ENCODE results near the gene WFDC2. TPM values are rescaled to one million over a fixed set of nuclear protein-coding genes. Genes with fewer than 3 reads are reported as not detected.

The WFDC2 gene
- total and polyA plus RNA-seq, 4 donors = 0.56 to 2.3 (median 1.2) TPM

DNA sequence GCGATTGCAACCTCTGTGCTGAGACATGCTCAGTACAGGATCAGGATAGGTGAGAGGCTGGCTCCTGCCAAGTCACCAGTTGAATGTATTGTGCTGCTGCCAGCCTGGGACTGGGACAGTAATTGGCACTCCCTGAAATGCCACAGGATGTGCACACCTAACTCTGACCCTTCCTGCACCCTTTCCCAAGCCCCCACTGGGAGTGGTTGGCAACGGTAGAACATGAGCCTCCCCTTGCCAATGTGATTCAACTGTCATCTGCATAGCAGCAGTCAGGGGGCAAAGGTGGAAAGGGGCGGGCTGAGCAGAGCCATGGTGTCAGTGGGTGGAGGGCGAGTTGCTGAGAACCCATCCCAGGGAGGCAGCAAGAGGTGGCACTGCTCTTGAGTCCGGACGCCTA lies 30.5 kb downstream of the WFDC2 start:
- intact Hi-C loops (cut with DNase I) = no loop called here
- no peaks in the 10 kb centered on the region for H3K9me3 ChIP-seq (ENCODE audit: control insufficient read depth, low read length)
- H3K4me1 ChIP-seq (ENCODE audit: control insufficient read depth in 1 of 2, insufficient read depth in 2 of 2, low read length in 2 of 2) = no peaks in the 10 kb centered on the region
- no peak overlapping the region for H3K27ac ChIP-seq (ENCODE audit: low read depth in 1 of 2, low read length in 2 of 2)
- no peaks in the 10 kb centered on the region for H3K27me3 ChIP-seq (ENCODE audit: control insufficient read depth in 1 of 2, insufficient read depth in 2 of 2, low read length in 1 of 2)
- WGBS, 2 donors = 70 to 73% methylated on average over 6 of the region's 6 CpGs
- no peak overlapping the region for H3K4me3 ChIP-seq (ENCODE audit: low read length in 2 of 2)
- DNase-seq = no peak
- no peak for ATAC-seq (ENCODE audit: low FRiP score)
- no peaks in the 10 kb centered on the region for H3K36me3 ChIP-seq (ENCODE audit: control insufficient read depth in 1 of 2, insufficient read depth in 2 of 2, low read length in 1 of 2)

DNA sequence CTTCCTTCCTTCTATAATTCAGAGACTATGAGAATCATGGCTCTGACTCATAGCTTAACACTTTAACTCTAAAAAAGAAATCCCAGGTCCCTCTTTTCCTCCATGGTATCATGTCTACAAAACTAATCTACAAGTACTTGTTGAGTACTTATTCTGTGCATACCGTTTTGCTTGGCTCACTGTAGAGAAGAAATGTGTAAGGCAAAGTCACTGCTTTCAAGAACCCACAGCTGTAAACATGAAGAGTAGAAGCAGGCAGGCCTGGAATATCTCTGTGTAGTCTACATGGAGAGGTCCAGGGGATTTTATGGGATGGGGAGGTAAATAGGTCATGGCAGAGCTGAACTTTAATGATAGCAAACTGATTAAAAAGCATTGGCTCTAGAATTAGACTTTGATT lies 32.0 kb downstream of the WFDC2 start:
- H3K27ac ChIP-seq (ENCODE audit: low read depth in 1 of 2, low read length in 2 of 2) = no peak overlapping the region
- 17 to 20% methylated on average over 1 of the region's 1 CpG for WGBS, 2 donors
- no peak for ATAC-seq (ENCODE audit: low FRiP score)
- no peaks in the 10 kb centered on the region for H3K4me1 ChIP-seq (ENCODE audit: control insufficient read depth in 1 of 2, insufficient read depth in 2 of 2, low read length in 2 of 2)
- intact Hi-C loops (cut with DNase I) = no loop called here
- no peak overlapping the region for H3K4me3 ChIP-seq (ENCODE audit: low read length in 2 of 2)
- no peaks in the 10 kb centered on the region for H3K36me3 ChIP-seq (ENCODE audit: control insufficient read depth in 1 of 2, insufficient read depth in 2 of 2, low read length in 1 of 2)
- no peak for DNase-seq
- no peaks in the 10 kb centered on the region for H3K27me3 ChIP-seq (ENCODE audit: control insufficient read depth in 1 of 2, insufficient read depth in 2 of 2, low read length in 1 of 2)
- H3K9me3 ChIP-seq (ENCODE audit: control insufficient read depth, low read length) = no peaks in the 10 kb centered on the region

DNA sequence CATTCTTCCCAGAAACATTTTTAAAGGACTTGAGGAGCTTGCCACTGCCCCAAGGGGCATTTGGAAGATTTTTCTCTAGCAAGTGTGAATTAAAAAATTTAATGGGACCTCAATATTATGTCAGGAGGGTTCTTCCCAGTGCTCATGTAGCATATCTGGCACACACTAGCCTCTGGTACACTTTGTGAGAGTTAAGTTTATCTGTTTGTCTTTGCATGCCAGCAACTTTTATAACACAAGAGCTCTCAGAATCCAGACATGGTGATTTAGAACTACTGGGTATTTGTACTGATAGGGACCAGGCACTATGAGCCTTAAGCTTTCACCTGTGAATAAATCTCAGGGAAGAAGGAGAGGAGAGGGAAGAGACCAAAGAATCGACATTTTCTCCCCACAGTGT lies 33.0 kb downstream of the WFDC2 start:
- H3K4me1 ChIP-seq (ENCODE audit: control insufficient read depth in 1 of 2, insufficient read depth in 2 of 2, low read length in 2 of 2) = no peaks in the 10 kb centered on the region
- H3K36me3 ChIP-seq (ENCODE audit: control insufficient read depth in 1 of 2, insufficient read depth in 2 of 2, low read length in 1 of 2) = no peaks in the 10 kb centered on the region
- intact Hi-C loops (cut with DNase I) = no loop called here
- H3K27me3 ChIP-seq (ENCODE audit: control insufficient read depth in 1 of 2, insufficient read depth in 2 of 2, low read length in 1 of 2) = no peaks in the 10 kb centered on the region
- H3K4me3 ChIP-seq (ENCODE audit: low read length in 2 of 2) = no peak overlapping the region
- no peak for DNase-seq
- H3K27ac ChIP-seq (ENCODE audit: low read depth in 1 of 2, low read length in 2 of 2) = no peak overlapping the region
- H3K9me3 ChIP-seq (ENCODE audit: control insufficient read depth, low read length) = no peaks in the 10 kb centered on the region
- no peak for ATAC-seq (ENCODE audit: low FRiP score)
- WGBS, 2 donors = 45 to 65% methylated on average over 1 of the region's 1 CpG

DNA sequence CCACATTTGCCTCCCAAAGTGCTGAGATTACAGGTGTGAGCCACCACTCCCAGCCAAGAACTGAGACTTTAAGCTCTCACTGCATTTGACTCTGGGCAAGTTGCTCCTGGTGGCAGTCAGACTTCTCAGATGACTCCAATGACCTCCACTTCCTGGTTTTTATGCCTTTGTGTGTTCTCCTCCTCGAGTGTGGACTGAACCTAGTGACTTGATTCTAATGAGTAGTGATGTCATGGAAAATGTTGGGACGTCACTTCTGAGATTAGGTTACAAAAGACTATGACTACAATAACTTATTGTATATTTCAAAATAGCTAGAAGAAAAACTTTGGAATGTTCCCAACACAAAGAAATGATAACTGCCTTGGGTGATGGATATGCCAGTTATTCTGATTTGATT lies 33.9 kb downstream of the WFDC2 start:
- H3K36me3 ChIP-seq (ENCODE audit: control insufficient read depth in 1 of 2, insufficient read depth in 2 of 2, low read length in 1 of 2) = no peaks in the 10 kb centered on the region
- ATAC-seq (ENCODE audit: low FRiP score) (no peak), DNase-seq (no peak)
- no peak overlapping the region for H3K4me3 ChIP-seq (ENCODE audit: low read length in 2 of 2)
- WGBS, 2 donors = 27 to 31% methylated on average over 2 of the region's 2 CpGs
- no peak overlapping the region for H3K27ac ChIP-seq (ENCODE audit: low read depth in 1 of 2, low read length in 2 of 2)
- H3K27me3 ChIP-seq (ENCODE audit: control insufficient read depth in 1 of 2, insufficient read depth in 2 of 2, low read length in 1 of 2) = no peaks in the 10 kb centered on the region
- H3K4me1 ChIP-seq (ENCODE audit: control insufficient read depth in 1 of 2, insufficient read depth in 2 of 2, low read length in 2 of 2) = no peaks in the 10 kb centered on the region
- intact Hi-C loops (cut with DNase I) = no loop called here
- H3K9me3 ChIP-seq (ENCODE audit: control insufficient read depth, low read length) = no peaks in the 10 kb centered on the region

DNA sequence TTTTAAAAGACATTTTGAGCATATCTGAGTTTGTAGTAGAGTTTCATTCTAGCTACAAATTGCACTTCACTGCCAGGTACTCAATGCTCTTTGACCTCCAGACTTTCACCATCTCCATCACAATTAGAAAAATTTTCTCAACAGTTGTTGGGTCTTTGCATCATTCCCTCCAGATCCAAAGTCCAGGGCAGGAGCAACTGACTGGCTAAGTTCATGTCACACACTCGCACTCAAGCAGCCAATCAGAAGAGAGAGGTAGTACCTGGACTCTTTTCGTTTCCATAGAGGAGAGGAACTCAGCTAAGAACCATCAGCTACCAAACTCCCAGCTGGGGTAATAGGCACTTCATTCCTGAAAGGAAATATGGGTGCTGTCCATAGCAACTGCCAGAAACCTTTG lies 36.8 kb downstream of the WFDC2 start:
- ATAC-seq (ENCODE audit: low FRiP score) (no peak), DNase-seq (no peak)
- Histone ChIP-seq H3K4me3 (ENCODE audit: low read length in 2 of 2) (no peak overlapping the region), H3K9me3 (ENCODE audit: control insufficient read depth, low read length) (no peaks in the 10 kb centered on the region), H3K4me1 (ENCODE audit: control insufficient read depth in 1 of 2, insufficient read depth in 2 of 2, low read length in 2 of 2) (no peaks in the 10 kb centered on the region), H3K27ac (ENCODE audit: low read depth in 1 of 2, low read length in 2 of 2) (no peak overlapping the region), H3K36me3 (ENCODE audit: control insufficient read depth in 1 of 2, insufficient read depth in 2 of 2, low read length in 1 of 2) (no peaks in the 10 kb centered on the region), H3K27me3 (ENCODE audit: control insufficient read depth in 1 of 2, insufficient read depth in 2 of 2, low read length in 1 of 2) (no peaks in the 10 kb centered on the region)
- 78 to 82% methylated on average over 2 of the region's 2 CpGs for WGBS, 2 donors
- intact Hi-C loops (cut with DNase I) = no loop called here

DNA sequence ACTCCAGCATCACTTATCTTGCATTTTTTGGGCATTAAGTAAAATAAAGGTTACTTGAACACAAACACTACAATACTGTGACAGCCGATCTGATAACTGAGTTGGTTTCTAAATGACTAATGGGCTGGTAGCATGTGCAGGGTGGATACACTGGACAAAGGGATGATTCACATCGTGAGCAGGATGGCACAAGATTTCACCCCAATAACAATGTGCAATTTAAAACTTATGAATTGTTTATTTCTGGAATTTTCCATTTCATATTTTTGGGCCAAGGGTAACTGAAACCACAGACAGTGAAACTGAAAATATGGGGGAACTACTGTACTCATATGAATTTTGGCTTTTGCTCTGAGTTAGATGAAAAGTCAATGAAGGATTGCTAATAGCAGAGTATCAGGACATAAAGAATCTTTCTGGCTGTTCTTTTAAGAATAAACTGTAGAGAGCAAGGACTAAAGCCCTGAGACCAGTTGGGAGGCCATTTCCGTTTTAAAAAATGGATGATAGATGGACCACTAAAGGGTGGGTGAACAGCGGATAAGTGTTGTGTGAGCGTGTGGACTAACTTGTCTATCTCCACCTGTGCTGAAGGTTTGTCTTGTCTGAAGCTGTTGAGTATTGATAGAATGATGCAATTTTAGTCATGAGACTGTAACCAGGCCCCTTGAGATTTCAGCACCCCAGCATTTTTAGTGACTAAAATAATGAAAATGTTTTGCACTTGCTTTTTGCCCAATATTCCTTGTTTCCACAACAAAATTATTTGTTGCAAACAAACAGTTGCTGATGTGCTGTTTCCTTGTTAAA lies 37.7 kb downstream of the WFDC2 start:
- Histone ChIP-seq H3K36me3 (ENCODE audit: control insufficient read depth in 1 of 2, insufficient read depth in 2 of 2, low read length in 1 of 2) (no peaks in the 10 kb centered on the region), H3K4me1 (ENCODE audit: control insufficient read depth in 1 of 2, insufficient read depth in 2 of 2, low read length in 2 of 2) (no peaks in the 10 kb centered on the region), H3K4me3 (ENCODE audit: low read length in 2 of 2) (no peak overlapping the region), H3K27ac (ENCODE audit: low read depth in 1 of 2, low read length in 2 of 2) (no peak overlapping the region), H3K9me3 (ENCODE audit: control insufficient read depth, low read length) (no peaks in the 10 kb centered on the region), H3K27me3 (ENCODE audit: control insufficient read depth in 1 of 2, insufficient read depth in 2 of 2, low read length in 1 of 2) (no peaks in the 10 kb centered on the region)
- intact Hi-C loops (cut with DNase I) = no loop called here
- WGBS, 2 donors = 77% methylated on average over 5 of the region's 5 CpGs
- DNase-seq = no peak
- ATAC-seq (ENCODE audit: low FRiP score) = no peak

DNA sequence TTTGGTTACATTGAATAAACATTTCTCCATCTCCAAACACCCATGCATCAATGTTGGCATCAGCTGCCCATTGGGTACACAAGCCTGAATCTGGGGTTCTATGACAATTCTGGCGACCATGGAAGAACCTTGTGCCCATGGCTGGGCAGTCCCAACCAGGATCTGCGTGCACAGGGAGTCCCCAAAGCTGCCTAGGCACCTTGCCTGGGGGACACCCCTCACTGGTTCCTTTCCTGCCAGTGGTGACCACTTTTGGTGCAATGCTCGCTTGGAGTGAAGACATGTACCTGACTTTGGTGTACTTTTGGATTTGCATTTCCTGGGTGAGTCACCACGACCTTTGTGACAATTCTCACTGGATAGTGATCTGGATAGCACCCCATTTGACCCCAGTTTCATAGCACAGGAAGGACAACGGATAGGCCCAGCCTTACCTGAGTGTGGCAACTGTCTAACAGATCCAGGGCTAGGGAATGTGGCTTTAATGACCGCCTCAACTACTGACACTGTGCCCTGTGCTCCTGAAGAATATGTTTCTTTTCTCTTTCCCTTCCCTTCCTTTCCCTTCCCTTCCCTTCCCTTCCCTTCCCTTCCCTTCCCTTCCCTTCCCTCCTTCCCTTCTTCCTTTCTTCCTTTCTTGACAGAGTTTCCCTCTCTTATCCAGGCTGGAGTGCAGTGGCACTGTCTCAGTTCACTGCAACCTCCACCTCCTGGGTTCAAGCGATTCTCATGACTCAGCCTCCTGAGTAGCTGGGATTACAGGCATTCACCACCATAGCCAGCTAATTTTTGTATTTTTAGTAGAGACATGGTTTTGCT lies 38.7 kb downstream of the WFDC2 start:
- no peak overlapping the region for H3K4me3 ChIP-seq (ENCODE audit: low read length in 2 of 2)
- no peaks in the 10 kb centered on the region for H3K36me3 ChIP-seq (ENCODE audit: control insufficient read depth in 1 of 2, insufficient read depth in 2 of 2, low read length in 1 of 2)
- H3K27me3 ChIP-seq (ENCODE audit: control insufficient read depth in 1 of 2, insufficient read depth in 2 of 2, low read length in 1 of 2) = no peaks in the 10 kb centered on the region
- ATAC-seq (ENCODE audit: low FRiP score) = no peak
- no peaks in the 10 kb centered on the region for H3K4me1 ChIP-seq (ENCODE audit: control insufficient read depth in 1 of 2, insufficient read depth in 2 of 2, low read length in 2 of 2)
- H3K9me3 ChIP-seq (ENCODE audit: control insufficient read depth, low read length) = no peaks in the 10 kb centered on the region
- 69 to 70% methylated on average over 7 of the region's 7 CpGs for WGBS, 2 donors
- H3K27ac ChIP-seq (ENCODE audit: low read depth in 1 of 2, low read length in 2 of 2) = no peak overlapping the region
- DNase-seq = no peak
- intact Hi-C loops (cut with DNase I) = no loop called here

DNA sequence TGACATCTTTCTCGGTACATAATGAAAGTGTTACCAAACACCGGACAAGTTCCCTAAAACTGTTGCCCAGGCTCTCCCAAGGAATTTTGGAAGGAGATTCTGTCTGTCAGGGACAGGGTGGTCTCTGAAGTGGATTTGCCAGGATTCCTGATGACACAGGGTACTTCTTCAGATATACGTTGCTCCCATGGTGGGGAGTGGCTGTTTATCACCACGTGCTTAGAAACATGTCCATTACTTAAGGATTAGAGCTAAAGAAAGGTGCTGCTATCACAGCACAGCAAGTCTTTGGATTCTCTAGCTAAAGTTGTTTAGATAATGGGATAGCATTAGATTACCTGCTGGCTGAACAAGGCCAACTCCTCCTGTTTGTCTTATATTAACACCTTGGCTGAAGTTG lies 39.5 kb downstream of the WFDC2 start:
- no peak for DNase-seq
- peaks cover 2% of the 10 kb centered on the region for H3K9me3 ChIP-seq (ENCODE audit: control insufficient read depth, low read length)
- H3K27ac ChIP-seq (ENCODE audit: low read depth in 1 of 2, low read length in 2 of 2) = no peak overlapping the region
- no peak overlapping the region for H3K4me3 ChIP-seq (ENCODE audit: low read length in 2 of 2)
- H3K27me3 ChIP-seq (ENCODE audit: control insufficient read depth in 1 of 2, insufficient read depth in 2 of 2, low read length in 1 of 2) = no peaks in the 10 kb centered on the region
- H3K4me1 ChIP-seq (ENCODE audit: control insufficient read depth in 1 of 2, insufficient read depth in 2 of 2, low read length in 2 of 2) = no peaks in the 10 kb centered on the region
- intact Hi-C loops (cut with DNase I) = no loop called here
- no peak for ATAC-seq (ENCODE audit: low FRiP score)
- 69 to 73% methylated on average over 4 of the region's 4 CpGs for WGBS, 2 donors
- no peaks in the 10 kb centered on the region for H3K36me3 ChIP-seq (ENCODE audit: control insufficient read depth in 1 of 2, insufficient read depth in 2 of 2, low read length in 1 of 2)

All from aorta (tissue), 5 donors.